HepG2 (cell line): ENCODE results near the gene HPDL. TPM values are rescaled to one million over a fixed set of nuclear protein-coding genes. Genes with fewer than 3 reads are reported as not detected.
A peak's percentile ranks its signal among the peaks of the same experiment; 100 is the strongest.

Experiments
- ARNT ChIP-seq: fragments of 450-650 bp; IDR thresholded peaks from 2 replicates; pipeline ENCODE4 v1.6.1; 2017
- HMGXB3 ChIP-seq: sonication (generic); formaldehyde crosslinking; IDR thresholded peaks from 2 replicates; pipeline ENCODE4 v1.4.0; 2020; ENCODE audit warnings: missing genetic modification reagents, borderline replicate concordance
- IKZF5 ChIP-seq: IDR thresholded peaks from 2 replicates; pipeline ENCODE4 v1.6.1; 2018; ENCODE audit warnings: missing genetic modification reagents, mild to moderate bottlenecking, missing compliant biosample characterization
- NBN ChIP-seq: fragments of 450-650 bp; conservative IDR thresholded peaks from 2 replicates; pipeline ENCODE4 v1.6.1; 2017
- PHB2 ChIP-seq: fragments of 450-650 bp; IDR thresholded peaks from 2 replicates; pipeline ENCODE4 v1.6.1; 2018; ENCODE audit not compliant: partially characterized antibody
- POLR2G ChIP-seq: fragments of 200-400 bp; formaldehyde crosslinking; IDR thresholded peaks from 2 replicates; pipeline ENCODE4 v1.6.1; 2018; ENCODE audit warnings: mild to moderate bottlenecking, low read depth, low read length, moderate library complexity
- RBFOX2 ChIP-seq: fragments of 200-400 bp; formaldehyde crosslinking; IDR thresholded peaks from 2 replicates; pipeline ENCODE4 v1.6.1; 2017; ENCODE audit warnings: low read depth, mild to moderate bottlenecking, low read length
- REPIN1 ChIP-seq: sonication (generic); formaldehyde crosslinking; IDR thresholded peaks from 2 replicates; pipeline ENCODE4 v1.8.0; 2022; ENCODE audit warnings: missing genetic modification reagents, low read depth, mild to moderate bottlenecking, borderline replicate concordance
- SETDB1 ChIP-seq: sonication (generic); formaldehyde crosslinking; IDR thresholded peaks from 2 replicates; pipeline ENCODE4 v1.5.1; 2020; ENCODE audit warnings: missing genetic modification reagents, mild to moderate bottlenecking, borderline replicate concordance
- TFDP2 ChIP-seq: sonication (generic); formaldehyde crosslinking; IDR thresholded peaks from 2 replicates; pipeline ENCODE4 v1.4.0; 2020; ENCODE audit warnings: missing genetic modification reagents
- ZBTB43 ChIP-seq: sonication (generic); formaldehyde crosslinking; conservative IDR thresholded peaks from 2 replicates; pipeline ENCODE4 v1.4.0; 2020; ENCODE audit warnings: missing genetic modification reagents
- ZFY ChIP-seq: sonication (generic); formaldehyde crosslinking; IDR thresholded peaks from 2 replicates; pipeline ENCODE4 v1.4.0; 2020; ENCODE audit warnings: missing genetic modification reagents
- ZFYVE20 ChIP-seq: sonication (generic); formaldehyde crosslinking; IDR thresholded peaks from 2 replicates; pipeline ENCODE4 v1.8.0; 2023; ENCODE audit warnings: low read depth, mild to moderate bottlenecking, moderate library complexity, missing genetic modification reagents, borderline replicate concordance
- ZNF124 ChIP-seq: sonication (generic); formaldehyde crosslinking; IDR thresholded peaks from 2 replicates; pipeline ENCODE4 v1.4.0; 2020; ENCODE audit warnings: missing genetic modification reagents
- ZNF180 ChIP-seq: sonication (generic); formaldehyde crosslinking; IDR thresholded peaks from 2 replicates; pipeline ENCODE4 v1.4.0; 2020; ENCODE audit warnings: low read depth, missing genetic modification reagents, borderline replicate concordance
- ZNF251 ChIP-seq: sonication (generic); formaldehyde crosslinking; IDR thresholded peaks from 2 replicates; pipeline ENCODE4 v1.9.0; 2021; ENCODE audit warnings: mild to moderate bottlenecking, missing genetic modification reagents
- ZNF34 ChIP-seq: sonication (generic); formaldehyde crosslinking; IDR thresholded peaks from 2 replicates; pipeline ENCODE4 v1.4.0; 2020; ENCODE audit warnings: mild to moderate bottlenecking, missing genetic modification reagents, borderline replicate concordance
- ZNF343 ChIP-seq: sonication (generic); formaldehyde crosslinking; IDR thresholded peaks from 2 replicates; pipeline ENCODE4 v1.4.0; 2020; ENCODE audit warnings: mild to moderate bottlenecking, missing genetic modification reagents
- ZNF776 ChIP-seq: sonication (generic); formaldehyde crosslinking; IDR thresholded peaks from 2 replicates; pipeline ENCODE4 v1.4.0; 2020; ENCODE audit warnings: mild to moderate bottlenecking, missing genetic modification reagents
- ZSCAN5A ChIP-seq: sonication (generic); formaldehyde crosslinking; IDR thresholded peaks from 2 replicates; pipeline ENCODE4 v1.8.0; 2022; ENCODE audit warnings: mild to moderate bottlenecking, missing genetic modification reagents, borderline replicate concordance
- polyA plus RNA-seq, 8 experiments: library from polyadenylated mRNA; depleted of rRNA in 3 of 8; stranded (reverse) in 7 of 8; unstranded in 1 of 8; fragments of >200 nt; fragmentation: Illumina TruSeq in 4 of 8; extraction: Trizol in 4 of 8; gene quantifications; 2 replicates each; pipeline versions ENCODE4 v1.2.1 to v1.2.3, GENCODE V29; 2011 to 2016; ENCODE audit warnings: low read depth in 4 of 8, missing spikeins in 1 of 8, mixed read lengths in 1 of 8; ENCODE audit not compliant: insufficient read depth in 1 of 8
- total RNA-seq, 5 experiments: library from RNA; depleted of rRNA; stranded (reverse); fragments of >200 nt; fragmentation: Illumina TruSeq; extraction: Trizol; gene quantifications; 2 replicates each; pipeline ENCODE4 v1.2.3, GENCODE V29; 2016; ENCODE audit warnings: low read depth in 1 of 5

Gene HPDL
- total and polyA plus RNA-seq, 2 of the 13 experiments (the other 11 are each of a cell fraction or from before 2014, with no cell fraction given), result not detected

- TF ChIP-seq POLR2G (peak; percentile 97), ZNF251 (CRISPR knock-in tag) (no peak), REPIN1 (CRISPR knock-in tag) (no peak; the same call in 1 of the 2 replicates), RBFOX2 (peak; percentile 94), NBN (no peak), ZNF124 (CRISPR knock-in tag) (peak; percentile 54), ZNF34 (CRISPR knock-in tag) (0 out of 2 replicates have a peak, but pooled peaks have one; percentile 24), IKZF5 (CRISPR knock-in tag) (peak; percentile 85), ZNF343 (CRISPR knock-in tag) (no peak; the same call in 1 of the 2 replicates), PHB2 (no peak), ZSCAN5A (CRISPR knock-in tag) (no peak), ZFY (CRISPR knock-in tag) (peak; percentile 80), HMGXB3 (CRISPR knock-in tag) (peak; percentile 46; the same call in 1 of the 2 replicates), TFDP2 (CRISPR knock-in tag) (peak; percentile 92), ZNF776 (peak; percentile 34; the same call in 1 of the 2 replicates), ZFYVE20 (no peak), SETDB1 (no peak), ZNF180 (CRISPR knock-in tag) (no peak), ARNT (no peak), ZBTB43 (peak; percentile 49; the same call in 1 of the 2 replicates)
Measured at GRCh38 chr1:45339789-45340558, 13.3 kb downstream of the HPDL start, which contains the start of the genes MUTYH and TOE1 (continued).
